ENCODE results near the gene UBC. TPM values are rescaled to one million over a fixed set of nuclear protein-coding genes. Genes with fewer than 3 reads are reported as not detected.

Gene UBC

GRCh38 chr12:124862768-124863415, 51.6 kb downstream of the UBC start:
- Histone ChIP-seq H3K36me3 (replicated peaks in 1 of 2; ENCODE audit: control insufficient read depth in 2 of 2, insufficient read depth in 2 of 2, low read length in 2 of 2) (peaks cover 0 to 21% of the 10 kb centered on the region in 2 donors), H3K4me2 (ENCODE audit: insufficient read depth, low read length, poor library complexity, severe bottlenecking) (peak overlapping the region; percentile 89), H2BK120ac (ENCODE audit: low read depth, low read length) (no peak overlapping the region), H2AFZ (ENCODE audit: low read length) (peak overlapping the region; percentile 94), H3K9ac (ENCODE audit: low read depth, low read length, poor library complexity) (peak overlapping the region; percentile 87), H3K4ac (ENCODE audit: low read length) (no peak overlapping the region), H4K8ac (ENCODE audit: low read depth, low read length) (no peak overlapping the region), H3K18ac (ENCODE audit: low read length) (peak overlapping the region; percentile 97), H3K79me1 (ENCODE audit: low read depth, low read length) (no peaks in the 10 kb centered on the region), H3K9me3 (replicated peaks in 1 of 2; ENCODE audit: control insufficient read depth in 2 of 2, insufficient read depth in 1 of 2, low read depth in 1 of 2, low read length in 2 of 2) (peaks cover 3 to 4% of the 10 kb centered on the region in 2 donors), H2BK15ac (ENCODE audit: low read length) (peak overlapping the region; percentile 41), H3K23ac (ENCODE audit: low read depth, low read length, poor library complexity) (peak overlapping the region; percentile 32), H3K27ac (replicated peaks; ENCODE audit: low read length) (no peak overlapping the region), H2BK12ac (ENCODE audit: low read length) (no peak overlapping the region), H4K91ac (ENCODE audit: low read depth, low read length, poor library complexity) (no peak overlapping the region), H3K14ac (ENCODE audit: low read length) (no peak overlapping the region), H2BK5ac (ENCODE audit: low read length) (no peak overlapping the region), H3K4me3 (ENCODE audit: low read length in 2 of 2) (peak overlapping the region; percentile 88 to 93), H3K27me3 (ENCODE audit: control insufficient read depth in 3 of 3, insufficient read depth in 3 of 3, low read depth in 1 of 3, low read length in 3 of 3) (peaks cover 0 to 10% (median 0%) of the 10 kb centered on the region in 3 experiments), H2AK5ac (ENCODE audit: low read depth, low read length) (peak overlapping the region; percentile 9), H3K4me1 (ENCODE audit: control insufficient read depth in 2 of 2, insufficient read depth in 1 of 2, low read depth in 1 of 2, low read length in 2 of 2) (peaks cover 5 to 12% of the 10 kb centered on the region in 2 donors)
- DNase-seq (ENCODE audit: low spot score) = no peak
- no CpG with 5 or more reads among the region's 22 CpGs for WGBS, 2 donors (ENCODE audit: extremely low coverage in 2 of 2, insufficient read length in 2 of 2, insufficient replicate concordance in 1 of 2)

DNA sequence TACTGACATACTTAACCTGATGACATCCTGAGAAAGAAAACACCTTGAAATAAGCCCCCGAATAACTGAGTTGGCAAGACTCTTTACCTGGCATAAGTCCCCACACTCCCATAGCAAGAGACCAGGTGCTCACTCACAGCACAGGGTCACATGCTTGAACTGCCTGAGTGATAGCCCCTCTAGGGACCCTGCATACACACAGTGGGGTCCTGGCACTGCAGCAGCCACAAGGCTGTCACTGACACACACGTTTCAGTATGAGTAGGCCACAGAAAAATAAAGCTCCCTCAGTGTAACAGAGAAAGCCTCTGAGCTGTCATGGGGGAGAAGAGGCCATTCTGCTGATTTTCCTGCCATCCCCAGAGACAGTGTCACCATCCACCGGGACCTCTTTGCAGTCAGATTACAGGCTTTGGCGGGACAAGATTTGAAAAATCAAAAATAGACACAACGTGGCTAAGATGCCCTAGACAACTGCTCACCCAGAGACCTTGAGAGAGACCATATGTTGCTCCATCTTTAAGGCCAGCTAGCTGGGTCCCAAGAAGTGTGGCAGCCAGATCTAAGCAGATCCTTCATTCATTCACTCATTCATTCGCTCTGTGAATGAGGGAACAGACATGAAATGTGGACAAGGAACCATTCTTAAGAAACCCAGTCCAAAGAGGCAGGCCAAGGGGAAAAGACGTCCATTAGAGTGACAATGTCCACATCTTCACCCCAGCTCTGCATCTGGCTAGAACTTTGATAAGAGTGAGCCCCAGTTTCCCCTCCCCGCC, 52.4 kb downstream of the UBC start:
- Histone ChIP-seq H4K8ac (ENCODE audit: low read depth, low read length) (no peak overlapping the region), H3K18ac (ENCODE audit: low read length) (no peak overlapping the region), H3K4me3 (ENCODE audit: low read length in 2 of 2) (peak overlapping the region in 1 of 2 donors; percentile 88), H3K27ac (replicated peaks; ENCODE audit: low read length) (no peak overlapping the region), H3K9me3 (replicated peaks in 1 of 2; ENCODE audit: control insufficient read depth in 2 of 2, insufficient read depth in 1 of 2, low read depth in 1 of 2, low read length in 2 of 2) (peaks cover 3 to 4% of the 10 kb centered on the region in 2 donors), H3K23ac (ENCODE audit: low read depth, low read length, poor library complexity) (no peak overlapping the region), H2BK15ac (ENCODE audit: low read length) (no peak overlapping the region), H2AFZ (ENCODE audit: low read length) (no peak overlapping the region), H3K36me3 (replicated peaks in 1 of 2; ENCODE audit: control insufficient read depth in 2 of 2, insufficient read depth in 2 of 2, low read length in 2 of 2) (peaks cover 0 to 26% of the 10 kb centered on the region in 2 donors), H3K27me3 (ENCODE audit: control insufficient read depth in 3 of 3, insufficient read depth in 3 of 3, low read depth in 1 of 3, low read length in 3 of 3) (peaks cover 0 to 10% (median 0%) of the 10 kb centered on the region in 3 experiments), H3K9ac (ENCODE audit: low read depth, low read length, poor library complexity) (no peak overlapping the region), H3K4me2 (ENCODE audit: insufficient read depth, low read length, poor library complexity, severe bottlenecking) (no peak overlapping the region), H3K4ac (ENCODE audit: low read length) (no peak overlapping the region), H2BK12ac (ENCODE audit: low read length) (no peak overlapping the region), H2BK5ac (ENCODE audit: low read length) (no peak overlapping the region), H2AK5ac (ENCODE audit: low read depth, low read length) (no peak overlapping the region), H3K79me1 (ENCODE audit: low read depth, low read length) (no peaks in the 10 kb centered on the region), H3K4me1 (ENCODE audit: control insufficient read depth in 2 of 2, insufficient read depth in 1 of 2, low read depth in 1 of 2, low read length in 2 of 2) (peaks cover 5 to 14% of the 10 kb centered on the region in 2 donors), H2BK120ac (ENCODE audit: low read depth, low read length) (no peak overlapping the region), H3K14ac (ENCODE audit: low read length) (no peak overlapping the region), H4K91ac (ENCODE audit: low read depth, low read length, poor library complexity) (no peak overlapping the region)
- no CpG with 5 or more reads among the region's 8 CpGs for WGBS, 2 donors (ENCODE audit: extremely low coverage in 2 of 2, insufficient read length in 2 of 2, insufficient replicate concordance in 1 of 2)
- no peak for DNase-seq (ENCODE audit: low spot score)

Small RNA genes lying within 50 kb of the gene (small RNA-seq; reads per million reads assigned to genes)
- gene MIR5188 (ENCODE audit: insufficient read depth) = not detected
- not detected for gene RNU6-927P (ENCODE audit: insufficient read depth)

Measured in neuronal stem cell (in vitro differentiated cells).